Ovary (tissue), 9 donors: Measurements from ENCODE around the gene CCL26. TPM values are rescaled to one million over a fixed set of nuclear protein-coding genes. Genes with fewer than 3 reads are reported as not detected.

ENCODE experiments used
- DNase-seq, 5 donors: peaks; one replicate each; pipeline ENCODE4 v3.0.0-alpha.2; 2019 to 2020
- H3K27ac ChIP-seq, 2 donors: fragments of 200-600 bp; one replicate each; pipeline versions ENCODE4 v1.5.1 to v1.8.0; 2019 to 2022
- H3K27me3 ChIP-seq: fragments of 200-600 bp; one replicate; pipeline ENCODE4 v1.8.0; 2022
- H3K36me3 ChIP-seq: fragments of 200-600 bp; sonication (generic); one replicate; pipeline ENCODE4 v1.5.1; 2019
- H3K4me1 ChIP-seq: one replicate; pipeline ENCODE4 v1.8.1; 2013; ENCODE audit warnings: mild to moderate bottlenecking, moderate library complexity; ENCODE audit not compliant: insufficient read depth
- H3K4me3 ChIP-seq: fragments of 200-600 bp; sonication (generic); one replicate; pipeline ENCODE4 v1.5.1; 2017
- H3K9me3 ChIP-seq, 2 donors: fragments of 200-600 bp in 1 of 2; sonication (generic) in 1 of 2; one replicate each; pipeline versions ENCODE4 v1.5.1 to v1.8.1; 2013 to 2019; ENCODE audit warnings: mild to moderate bottlenecking in 1 of 2, moderate library complexity in 1 of 2
- CTCF ChIP-seq, 3 donors: fragments of 450-650 bp in 2 of 3; fragments of 200-600 bp in 1 of 3; IDR thresholded peaks; one replicate each; pipeline versions ENCODE4 v1.5.1 to v1.8.0; 2016 to 2022; ENCODE audit warnings: antibody characterized with exemption in 3 of 3, mild to moderate bottlenecking in 1 of 3
- EP300 ChIP-seq: sonication (generic); formaldehyde crosslinking; IDR thresholded peaks from one replicate; pipeline ENCODE4 v1.6.1; 2017; ENCODE audit warnings: antibody characterized with exemption
- POLR2A ChIP-seq: fragments of 450-650 bp; IDR thresholded peaks from one replicate; pipeline ENCODE4 v1.6.1; 2017; ENCODE audit warnings: antibody characterized with exemption, mild to moderate bottlenecking, moderate library complexity
- WGBS, 3 donors: extraction: QIAGEN DNeasy Blood & Tissue Kit in 1 of 3; methylation state at CpG; one replicate each; pipeline versions ENCODE4 v1.1.5 to v1.1.7; 2013 to 2017; 5-methylcytosine and 5-hydroxymethylcytosine counted together
- intact Hi-C, 4 donors: fragments of 100-400 bp; cut with DNase I; formaldehyde crosslinking; loops; one replicate each; pipeline versions ENCODE4 v1.11.0 to v1.15.1; 2022 to 2023
- polyA plus RNA-seq, 2 donors: library from polyadenylated mRNA; stranded (reverse); fragments of 200-250 nt in 1 of 2; fragments of 350-450 nt in 1 of 2; fragmentation: Illumina TruSeq in 1 of 2; extraction: RNeasy Lipid Tissue Mini Kit (QIAGEN cat#74804) in 1 of 2; gene quantifications; one replicate each; pipeline ENCODE4 v1.2.3, GENCODE V29; 2013 to 2014
- total RNA-seq, 7 donors: library from RNA; depleted of rRNA in 2 of 7; stranded (reverse); fragments of >200 nt in 2 of 7; fragmentation: NEBNext Ultra II Directional in 3 of 7; extraction: Animal tissue kit (Norgen Biotek cat#: 25700) in 3 of 7; gene quantifications; one replicate each; pipeline versions ENCODE4 v1.1.0 to v1.2.4, GENCODE V29; 2016 to 2023
- donor health status: DM: no; HTN: no; CAD: no; lungs with moderate emphysema.
- donor health status: DM: no; HTN: no; CAD: no.
- donor health status: Bipolar disorder and iron deficiency.
- donor health status: DM: yes; HTN: yes; CAD: no.
- donor health status: DM: no; HTN: no; CAD: no.
- donor health status: DM: yes; HTN: yes; CAD: no.

CCL26 gene
- total and polyA plus RNA-seq, 9 donors, result 2.6 to 43.0 (median 9.5) TPM

DNA sequence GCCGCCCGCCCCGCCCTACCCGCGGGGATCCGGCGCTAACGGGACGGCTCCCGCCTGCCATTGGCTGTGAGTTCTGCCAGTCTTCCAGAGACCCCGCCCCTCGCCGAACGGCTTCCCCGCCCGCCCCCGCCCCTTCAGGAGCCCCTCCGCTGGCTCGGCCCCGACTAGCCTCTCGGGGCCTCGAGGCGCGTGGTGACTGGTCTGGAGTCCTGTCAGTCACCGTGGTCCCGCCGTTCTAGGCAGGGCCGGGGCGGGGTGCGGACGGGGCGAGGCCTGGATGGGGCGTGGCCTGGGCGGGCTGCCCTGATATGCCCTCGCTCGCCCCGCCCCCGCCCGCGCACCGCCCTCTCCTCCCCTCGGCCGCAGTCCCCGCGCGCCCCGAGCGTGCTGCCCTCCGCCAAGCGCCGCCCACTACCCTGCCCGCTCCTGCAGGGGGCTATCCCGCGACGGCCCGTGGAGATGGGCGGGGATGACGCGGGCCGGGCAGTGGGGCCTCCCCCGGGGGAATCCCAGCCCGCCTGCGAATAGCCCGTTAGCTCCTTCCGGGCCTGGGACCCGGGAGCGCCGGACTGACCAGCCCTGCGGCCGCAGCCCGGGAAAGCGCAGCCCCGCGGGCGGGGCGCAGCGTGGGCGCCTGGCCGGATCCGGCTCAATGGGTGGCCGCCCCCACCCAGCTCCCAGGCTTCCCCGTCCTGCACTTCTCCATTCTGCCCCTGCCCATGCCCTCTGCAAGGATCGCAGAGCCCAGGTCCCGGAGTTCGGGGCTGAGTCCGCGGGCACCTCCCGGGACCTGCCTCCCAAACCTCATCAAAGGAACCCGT lies 32.8 kb downstream of the CCL26 start:
- Histone ChIP-seq H3K9me3 (no peaks in the 10 kb centered on the region), H3K4me1 (peaks cover 2% of the 10 kb centered on the region), H3K4me3 (peak overlapping the region; percentile 87), H3K27me3 (no peaks in the 10 kb centered on the region), H3K36me3 (no peaks in the 10 kb centered on the region), H3K27ac (peak overlapping the region; percentile 66 to 87)
- TF ChIP-seq POLR2A (peak; percentile 40), EP300 (no peak), CTCF (IDR thresholded peaks at IDR 0.05) (peak in 2 of 3 donors; percentile 41 to 47)
- intact Hi-C loops, result no loop called here
- 0 to 1% (median 0%) methylated on average over 19 to 86 of the region's 89 CpGs for WGBS, 3 donors
- peak; percentile 99 to 100 (median 100) for DNase-seq

GRCh38 chr7:75738604-75738974 lies 33.4 kb downstream of the CCL26 start, which contains the start of gene HIP1:
TSS of gene HIP1 (minus strand) at chr7:75738941. CDS start at chr7:75738920, 21 bp downstream.
- Histone ChIP-seq H3K27me3 (no peaks in the 10 kb centered on the region), H3K4me1 (peaks cover 2% of the 10 kb centered on the region), H3K36me3 (no peaks in the 10 kb centered on the region), H3K9me3 (no peaks in the 10 kb centered on the region), H3K27ac (peak within 1 kb of the TSS; percentile 66 to 87), H3K4me3 (peak within 1 kb of the TSS; percentile 87)
- WGBS, 3 donors, result 0 to 1% (median 0%) methylated on average over 6 to 30 of the region's 30 CpGs
- intact Hi-C loops, result no loop called here
- DNase-seq, result no peak
- TF ChIP-seq EP300, result no peak
- no peak for TF ChIP-seq POLR2A
- no peak for TF ChIP-seq CTCF (IDR thresholded peaks at IDR 0.05)

DNA sequence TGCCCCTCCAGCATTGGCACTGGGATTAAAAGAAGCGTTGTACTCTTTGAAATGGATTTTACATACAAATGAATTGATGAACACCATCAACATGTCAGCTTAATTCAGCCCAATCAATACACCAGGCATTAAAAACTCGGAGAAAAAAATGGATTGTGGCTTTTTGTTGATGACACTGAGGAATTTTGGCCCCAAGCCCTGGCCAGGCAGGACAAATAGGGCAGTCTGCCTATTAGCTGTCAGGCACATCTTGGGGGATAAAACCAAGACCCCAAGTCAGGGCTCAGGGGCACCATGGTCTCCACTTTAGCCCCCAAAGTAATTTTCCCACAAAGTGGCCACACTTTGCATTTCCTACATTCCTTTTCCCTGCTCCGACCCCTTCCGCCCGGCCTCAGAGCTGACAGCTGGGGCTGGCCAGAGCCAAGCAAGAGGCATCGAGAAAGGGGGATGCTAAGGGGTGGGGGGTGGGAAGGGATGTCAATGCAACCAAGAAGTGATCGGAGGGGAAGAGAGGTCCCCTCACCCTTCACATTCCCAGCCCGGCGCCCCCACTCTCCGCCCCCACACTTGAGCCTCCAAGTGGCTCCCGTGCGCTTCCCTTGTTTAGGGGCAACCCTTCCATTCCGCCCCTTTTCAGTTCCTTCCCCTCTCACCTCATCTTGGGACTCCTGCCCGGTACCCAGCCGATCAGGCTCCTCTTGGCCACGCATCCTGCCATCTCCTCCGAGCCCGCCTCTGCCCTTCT lies 34.0 kb downstream of the CCL26 start:
- H3K4me1 ChIP-seq, result peaks cover 5% of the 10 kb centered on the region
- no peaks in the 10 kb centered on the region for H3K9me3 ChIP-seq
- intact Hi-C loops, result no loop called here
- no peaks in the 10 kb centered on the region for H3K27me3 ChIP-seq
- peak in 3 of 5 donors; percentile 24 to 38 (median 29) for DNase-seq
- H3K4me3 ChIP-seq, result peak overlapping the region; percentile 87
- H3K27ac ChIP-seq, result peak overlapping the region; percentile 14 to 66
- H3K36me3 ChIP-seq, result no peaks in the 10 kb centered on the region
- 3 to 4% (median 3%) methylated on average over 18 of the region's 18 CpGs for WGBS, 3 donors
- no peak for TF ChIP-seq CTCF (IDR thresholded peaks at IDR 0.05)
- no peak for TF ChIP-seq EP300
- TF ChIP-seq POLR2A, result no peak

GRCh38 chr7:75735581-75736350 lies 36.2 kb downstream of the CCL26 start:
- no peak for DNase-seq
- no peaks in the 10 kb centered on the region for H3K36me3 ChIP-seq
- peaks cover 5% of the 10 kb centered on the region for H3K4me1 ChIP-seq
- 88 to 91% (median 89%) methylated on average over 9 of the region's 9 CpGs for WGBS, 3 donors
- H3K9me3 ChIP-seq, result no peaks in the 10 kb centered on the region
- no peaks in the 10 kb centered on the region for H3K27me3 ChIP-seq
- no peak overlapping the region for H3K27ac ChIP-seq
- TF ChIP-seq EP300 (no peak), CTCF (IDR thresholded peaks at IDR 0.05) (no peak), POLR2A (no peak)
- intact Hi-C loops, result no loop called here
- H3K4me3 ChIP-seq, result no peak overlapping the region
